Esophagus (tissue), 2 donors: Measurements from ENCODE around the gene ADAMTS2. TPM values are rescaled to one million over a fixed set of nuclear protein-coding genes. Genes with fewer than 3 reads are reported as not detected.

Source experiments
- H3K27ac ChIP-seq, 2 donors: one replicate each; pipeline ENCODE4 v1.5.1; 2013; ENCODE audit warnings: low read depth in 2 of 2, mild to moderate bottlenecking in 2 of 2, inconsistent platforms in 1 of 2, low read length in 1 of 2, moderate library complexity in 1 of 2
- H3K27me3 ChIP-seq, 2 donors: one replicate each; pipeline ENCODE4 v1.6.1; 2013; ENCODE audit warnings: low read length in 2 of 2, control low read depth in 1 of 2, mild to moderate bottlenecking in 1 of 2; ENCODE audit not compliant: insufficient read depth in 2 of 2, control insufficient read depth in 1 of 2
- H3K36me3 ChIP-seq, 2 donors: one replicate each; pipeline ENCODE4 v1.6.1; 2013; ENCODE audit warnings: low read length in 1 of 2; ENCODE audit not compliant: control insufficient read depth in 2 of 2, insufficient read depth in 2 of 2
- H3K4me1 ChIP-seq, 2 donors: one replicate each; pipeline ENCODE4 v1.6.1; 2013; ENCODE audit warnings: low read length in 1 of 2; ENCODE audit not compliant: control insufficient read depth in 2 of 2, insufficient read depth in 2 of 2
- H3K4me3 ChIP-seq, 2 donors: one replicate each; pipeline ENCODE4 v1.5.1; 2013; ENCODE audit warnings: low read length in 2 of 2, mild to moderate bottlenecking in 2 of 2, low read depth in 1 of 2, moderate library complexity in 1 of 2
- H3K9me3 ChIP-seq, 2 donors: one replicate each; pipeline ENCODE4 v1.6.1; 2013; ENCODE audit warnings: mild to moderate bottlenecking in 2 of 2, low read depth in 1 of 2, low read length in 1 of 2, moderate library complexity in 1 of 2; ENCODE audit not compliant: control insufficient read depth in 2 of 2, insufficient read depth in 1 of 2
- WGBS, 2 donors: extraction: QIAGEN DNeasy Blood & Tissue Kit; methylation state at CpG; one replicate each; pipeline ENCODE4 v1.1.7; 2013; 5-methylcytosine and 5-hydroxymethylcytosine counted together
- polyA plus RNA-seq, 2 donors: library from polyadenylated mRNA; stranded (reverse); fragments of 200-250 nt; gene quantifications; one replicate each; pipeline ENCODE4 v1.2.3, GENCODE V29; 2013
- donor health status: healthy with polysubstance abuse.
- donor health status: Bipolar disorder and iron deficiency.

ADAMTS2 gene
- polyA plus RNA-seq, 2 donors, result 1.4 to 1.5 TPM

GRCh38 chr5:179337796-179338676, 7.2 kb downstream of the ADAMTS2 start:
- 85 to 86% methylated on average over 23 of the region's 23 CpGs for WGBS, 2 donors
- Histone ChIP-seq H3K4me3 (no peak overlapping the region), H3K27ac (no peak overlapping the region), H3K4me1 (peaks cover 0 to 3% of the 10 kb centered on the region in 2 donors), H3K9me3 (peaks cover 0 to 3% of the 10 kb centered on the region in 2 donors), H3K27me3 (no peaks in the 10 kb centered on the region), H3K36me3 (no peaks in the 10 kb centered on the region)

- H3K27me3 ChIP-seq, result no peaks in the 10 kb centered on the region
- H3K27ac ChIP-seq, result no peak overlapping the region
- peaks cover 0 to 3% of the 10 kb centered on the region in 2 donors for H3K9me3 ChIP-seq
- H3K36me3 ChIP-seq, result no peaks in the 10 kb centered on the region
- peaks cover 0 to 2% of the 10 kb centered on the region in 2 donors for H3K4me1 ChIP-seq
- H3K4me3 ChIP-seq, result no peak overlapping the region
- 86 to 89% methylated on average over 25 of the region's 25 CpGs for WGBS, 2 donors
These were observed 8.1 kb downstream of the ADAMTS2 start for GRCh38 chr5:179336871-179337795.

- Histone ChIP-seq H3K27ac (no peak overlapping the region), H3K4me3 (no peak overlapping the region), H3K36me3 (no peaks in the 10 kb centered on the region), H3K9me3 (peaks cover 0 to 3% of the 10 kb centered on the region in 2 donors), H3K27me3 (no peaks in the 10 kb centered on the region), H3K4me1 (peaks cover 0 to 2% of the 10 kb centered on the region in 2 donors)
- 74 to 87% methylated on average over 36 of the region's 36 CpGs for WGBS, 2 donors
These were observed 9.0 kb downstream of the ADAMTS2 start for GRCh38 chr5:179336126-179336870.

GRCh38 chr5:179333796-179334761, 11.2 kb downstream of the ADAMTS2 start:
- no peaks in the 10 kb centered on the region for H3K36me3 ChIP-seq
- H3K4me1 ChIP-seq, result peaks cover 0 to 2% of the 10 kb centered on the region in 2 donors
- peaks cover 0 to 3% of the 10 kb centered on the region in 2 donors for H3K9me3 ChIP-seq
- 70 to 80% methylated on average over 24 of the region's 24 CpGs for WGBS, 2 donors
- no peaks in the 10 kb centered on the region for H3K27me3 ChIP-seq
- H3K27ac ChIP-seq, result no peak overlapping the region
- no peak overlapping the region for H3K4me3 ChIP-seq

GRCh38 chr5:179332741-179333290, 12.4 kb downstream of the ADAMTS2 start:
- Histone ChIP-seq H3K4me3 (no peak overlapping the region), H3K36me3 (no peaks in the 10 kb centered on the region), H3K9me3 (peaks cover 0 to 3% of the 10 kb centered on the region in 2 donors), H3K27ac (no peak overlapping the region), H3K27me3 (no peaks in the 10 kb centered on the region), H3K4me1 (peaks cover 0 to 2% of the 10 kb centered on the region in 2 donors)
- 93 to 95% methylated on average over 13 of the region's 13 CpGs for WGBS, 2 donors

- Histone ChIP-seq H3K27ac (no peak overlapping the region), H3K4me1 (no peaks in the 10 kb centered on the region)
- WGBS, 2 donors, result 77 to 79% methylated on average over 8 of the region's 8 CpGs
These were observed 13.5 kb downstream of the ADAMTS2 start for GRCh38 chr5:179331591-179332375.

GRCh38 chr5:179330186-179330900, 14.9 kb downstream of the ADAMTS2 start:
- Histone ChIP-seq H3K4me3 (no peak overlapping the region), H3K9me3 (no peaks in the 10 kb centered on the region), H3K27ac (no peak overlapping the region), H3K4me1 (no peaks in the 10 kb centered on the region), H3K27me3 (no peaks in the 10 kb centered on the region), H3K36me3 (no peaks in the 10 kb centered on the region)
- WGBS, 2 donors, result 84 to 85% methylated on average over 13 of the region's 13 CpGs

More at GRCh38 chr5:179331591-179332375, 13.5 kb downstream of the ADAMTS2 start:
- H3K4me3 ChIP-seq, result no peak overlapping the region
- H3K36me3 ChIP-seq, result no peaks in the 10 kb centered on the region
- H3K9me3 ChIP-seq, result no peaks in the 10 kb centered on the region
- H3K27me3 ChIP-seq, result no peaks in the 10 kb centered on the region
